Activated T-helper 2 cell treated with anti-CD3 and anti-CD28 coated beads, Interferon-gamma antibody, Interleukin-2, Interleukin-4, amounts not matched to agents 10 μg/mL and 5 μg/mL and 100 μg/mL, durations not matched to agents 14 hours and 24 hours and 36 hours (primary cell): ENCODE data around the gene GPD1. TPM values are rescaled to one million over a fixed set of nuclear protein-coding genes. Genes with fewer than 3 reads are reported as not detected.

ENCODE experiments used
- DNase-seq: peaks from one replicate; pipeline ENCODE4 v3.0.0; 2021; ENCODE audit warnings: low spot score
- H3K27ac Mint-ChIP-seq: one replicate; pipeline ENCODE4 v1.8.0; 2021; ENCODE audit warnings: mixed read lengths
- H3K27me3 Mint-ChIP-seq: one replicate; pipeline ENCODE4 v1.8.0; 2021; ENCODE audit warnings: low read depth, mixed read lengths
- H3K36me3 Mint-ChIP-seq: one replicate; pipeline ENCODE4 v1.8.0; 2021; ENCODE audit warnings: low read depth, mixed read lengths
- H3K4me1 Mint-ChIP-seq: one replicate; pipeline ENCODE4 v1.8.0; 2021; ENCODE audit warnings: low read depth, mixed read lengths
- H3K4me3 Mint-ChIP-seq: one replicate; pipeline ENCODE4 v1.8.0; 2021; ENCODE audit warnings: low read depth, mild to moderate bottlenecking, moderate library complexity, mixed read lengths
- H3K9me3 Mint-ChIP-seq: one replicate; pipeline ENCODE4 v1.8.0; 2021; ENCODE audit warnings: mixed read lengths
- intact Hi-C: fragments of 100-400 bp; cut with micrococcal nuclease; formaldehyde crosslinking; loops from one replicate; pipeline ENCODE4 v1.15.1; 2023
- total RNA-seq: library from RNA; stranded (reverse); gene quantifications from 2 replicates; pipeline ENCODE4 v1.2.3, GENCODE V29; 2022

GPD1 gene
- total RNA-seq, 1 donor from 2014 or later, result 0.87 TPM

DNA sequence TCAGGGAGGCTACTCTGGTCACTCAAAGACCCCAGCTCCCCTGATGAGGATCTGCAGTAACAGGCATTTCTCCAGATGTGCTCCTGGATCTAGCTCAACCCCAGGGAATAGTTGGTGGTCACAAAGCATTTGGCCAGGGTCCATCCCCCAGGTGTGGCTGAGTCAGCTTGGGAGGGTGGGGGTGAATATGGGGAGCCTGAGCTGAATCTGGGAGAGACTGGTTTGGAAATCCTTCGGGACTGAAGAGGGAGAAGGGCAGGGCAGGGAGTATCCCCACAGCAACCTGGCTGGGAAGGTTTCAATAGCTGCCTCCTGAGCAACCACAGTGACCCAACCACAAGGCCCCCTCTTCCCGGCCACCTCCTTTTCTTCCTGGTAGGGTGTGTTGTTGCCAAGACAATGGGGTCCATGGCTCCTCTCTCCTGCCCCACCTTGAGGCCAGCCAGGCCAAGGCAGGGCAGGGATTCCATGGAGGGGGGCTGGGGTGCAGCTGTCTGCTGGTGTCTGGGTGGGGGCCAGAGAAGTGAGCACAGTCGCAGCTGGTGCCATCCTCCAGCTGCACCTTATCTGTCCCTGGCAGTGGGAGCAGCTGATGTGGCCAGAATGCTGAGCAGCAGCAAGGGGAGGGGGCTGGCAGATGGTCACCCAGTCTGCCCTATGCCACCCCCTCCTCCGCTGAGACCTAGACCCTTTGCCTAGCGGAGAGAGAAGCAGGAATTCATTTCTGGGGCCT, 40.9 kb upstream of the GPD1 start:
- no peak overlapping the region for H3K27ac Mint-ChIP-seq
- intact Hi-C loops, result no loop called here
- peaks cover 19% of the 10 kb centered on the region for H3K36me3 Mint-ChIP-seq
- peaks cover 1% of the 10 kb centered on the region for H3K27me3 Mint-ChIP-seq
- no peaks in the 10 kb centered on the region for H3K9me3 Mint-ChIP-seq
- no peak for DNase-seq
- peaks cover 19% of the 10 kb centered on the region for H3K4me1 Mint-ChIP-seq
- no peak overlapping the region for H3K4me3 Mint-ChIP-seq

DNA sequence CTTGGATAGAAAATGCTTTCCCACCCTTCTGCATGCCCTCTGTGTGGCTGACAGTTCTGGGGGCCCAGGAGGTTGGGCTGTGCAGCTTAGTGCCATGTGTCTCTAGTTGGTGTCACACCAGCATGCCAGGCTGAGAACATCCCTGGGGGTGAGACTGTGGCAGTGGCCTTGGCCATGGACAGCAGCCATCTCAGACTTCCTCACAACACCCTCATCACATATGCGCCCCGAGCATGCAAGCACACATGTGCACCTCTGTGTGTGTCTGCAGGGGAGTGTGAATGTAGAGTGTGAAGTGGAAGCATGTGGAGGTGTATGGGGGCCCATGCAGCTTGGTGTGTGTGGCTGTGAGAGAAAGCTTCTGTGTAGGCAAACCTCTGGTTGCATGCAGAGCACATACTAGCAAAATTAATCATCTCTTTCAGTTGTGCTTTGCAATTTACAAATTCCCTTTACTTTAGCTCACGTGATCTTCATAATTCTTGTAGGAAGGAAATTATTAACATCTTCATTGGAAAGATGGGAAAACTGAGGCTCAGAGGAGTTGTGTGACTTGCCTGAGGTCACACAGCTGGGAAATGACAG, 38.0 kb upstream of the GPD1 start:
- H3K27me3 Mint-ChIP-seq, result peaks cover 1% of the 10 kb centered on the region
- H3K27ac Mint-ChIP-seq, result no peak overlapping the region
- H3K4me3 Mint-ChIP-seq, result no peak overlapping the region
- peaks cover 11% of the 10 kb centered on the region for H3K36me3 Mint-ChIP-seq
- intact Hi-C loops, result no loop called here
- peaks cover 9% of the 10 kb centered on the region for H3K4me1 Mint-ChIP-seq
- no peaks in the 10 kb centered on the region for H3K9me3 Mint-ChIP-seq
- no peak for DNase-seq

DNA sequence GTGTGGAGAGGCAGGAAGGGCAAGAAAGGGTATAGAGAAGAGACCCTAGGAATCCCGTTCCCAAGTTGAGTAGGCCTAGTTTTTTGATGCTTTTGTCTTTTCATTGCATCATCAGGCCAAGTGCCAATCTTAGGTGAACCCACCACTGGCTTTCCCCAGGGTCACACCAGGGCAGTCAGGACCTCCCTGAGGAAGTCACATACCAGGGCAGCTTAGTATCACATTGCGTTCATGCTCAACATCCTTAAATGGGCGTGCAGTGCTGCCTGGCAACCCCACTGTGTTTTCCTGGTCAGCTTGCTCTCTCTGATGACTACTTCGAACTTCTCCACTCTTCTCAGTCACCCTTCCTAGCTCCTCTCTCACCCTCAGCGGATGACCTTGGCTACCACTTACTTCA, 37.4 kb upstream of the GPD1 start:
- no peak for DNase-seq
- peaks cover 8% of the 10 kb centered on the region for H3K4me1 Mint-ChIP-seq
- intact Hi-C loops, result no loop called here
- H3K9me3 Mint-ChIP-seq, result no peaks in the 10 kb centered on the region
- peaks cover 5% of the 10 kb centered on the region for H3K36me3 Mint-ChIP-seq
- H3K27ac Mint-ChIP-seq, result no peak overlapping the region
- no peak overlapping the region for H3K4me3 Mint-ChIP-seq
- H3K27me3 Mint-ChIP-seq, result peaks cover 1% of the 10 kb centered on the region

DNA sequence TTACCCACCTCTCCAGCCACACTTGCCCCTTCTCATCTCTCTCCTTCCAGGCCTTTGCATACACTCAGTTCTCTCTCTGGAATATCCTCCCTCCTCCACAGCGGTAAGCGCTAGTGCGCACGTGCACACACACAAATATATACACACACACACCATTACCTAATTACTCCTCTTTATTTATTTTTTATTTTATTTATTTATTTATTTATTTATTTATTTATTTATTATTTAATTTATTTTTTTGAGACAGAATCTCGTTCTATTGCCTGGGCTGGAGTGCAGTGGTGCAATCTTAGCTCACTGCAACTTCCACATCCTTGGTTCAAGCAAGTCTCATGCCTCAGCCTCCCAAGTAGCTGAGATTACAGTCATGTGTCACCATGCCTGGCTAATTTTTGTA, 34.7 kb upstream of the GPD1 start:
- peaks cover 6% of the 10 kb centered on the region for H3K4me1 Mint-ChIP-seq
- no peaks in the 10 kb centered on the region for H3K27me3 Mint-ChIP-seq
- no peak for DNase-seq
- no peak overlapping the region for H3K4me3 Mint-ChIP-seq
- H3K9me3 Mint-ChIP-seq, result no peaks in the 10 kb centered on the region
- intact Hi-C loops, result no loop called here
- no peak overlapping the region for H3K27ac Mint-ChIP-seq
- no peaks in the 10 kb centered on the region for H3K36me3 Mint-ChIP-seq

- intact Hi-C loops, result no loop called here
- Mint-ChIP-seq H3K27me3 (no peaks in the 10 kb centered on the region), H3K36me3 (no peaks in the 10 kb centered on the region), H3K4me3 (no peak overlapping the region), H3K4me1 (peaks cover 6% of the 10 kb centered on the region), H3K9me3 (no peaks in the 10 kb centered on the region), H3K27ac (no peak overlapping the region)
- DNase-seq, result no peak
These were observed 34.3 kb upstream of the GPD1 start for GRCh38 chr12:50069539-50069938.

GRCh38 chr12:50070314-50071060, 33.3 kb upstream of the GPD1 start:
- Mint-ChIP-seq H3K4me3 (no peak overlapping the region), H3K36me3 (no peaks in the 10 kb centered on the region), H3K9me3 (no peaks in the 10 kb centered on the region), H3K27me3 (no peaks in the 10 kb centered on the region), H3K27ac (no peak overlapping the region), H3K4me1 (peaks cover 6% of the 10 kb centered on the region)
- intact Hi-C loops, result loop anchor here (1.0 kb wide), 2 partner anchors 31 to 103 kb away; no protein-coding TSS in a partner anchor
- peak; percentile 51 for DNase-seq

GRCh38 chr12:50072198-50072907, 31.5 kb upstream of the GPD1 start:
- Mint-ChIP-seq H3K4me3 (no peak overlapping the region), H3K27me3 (no peaks in the 10 kb centered on the region), H3K4me1 (peaks cover 8% of the 10 kb centered on the region), H3K36me3 (no peaks in the 10 kb centered on the region), H3K9me3 (no peaks in the 10 kb centered on the region), H3K27ac (no peak overlapping the region)
- intact Hi-C loops, result no loop called here
- DNase-seq, result no peak

GRCh38 chr12:50073206-50073605, 30.6 kb upstream of the GPD1 start:
- intact Hi-C loops, result no loop called here
- Mint-ChIP-seq H3K4me1 (peaks cover 8% of the 10 kb centered on the region), H3K36me3 (no peaks in the 10 kb centered on the region), H3K27ac (no peak overlapping the region), H3K27me3 (no peaks in the 10 kb centered on the region), H3K4me3 (no peak overlapping the region), H3K9me3 (no peaks in the 10 kb centered on the region)
- DNase-seq, result no peak

- Mint-ChIP-seq H3K27ac (no peak overlapping the region), H3K4me3 (no peak overlapping the region), H3K9me3 (no peaks in the 10 kb centered on the region), H3K36me3 (no peaks in the 10 kb centered on the region), H3K4me1 (peaks cover 8% of the 10 kb centered on the region), H3K27me3 (no peaks in the 10 kb centered on the region)
- intact Hi-C loops, result no loop called here
- DNase-seq, result no peak
These were observed 30.1 kb upstream of the GPD1 start for GRCh38 chr12:50073712-50074111.

DNA sequence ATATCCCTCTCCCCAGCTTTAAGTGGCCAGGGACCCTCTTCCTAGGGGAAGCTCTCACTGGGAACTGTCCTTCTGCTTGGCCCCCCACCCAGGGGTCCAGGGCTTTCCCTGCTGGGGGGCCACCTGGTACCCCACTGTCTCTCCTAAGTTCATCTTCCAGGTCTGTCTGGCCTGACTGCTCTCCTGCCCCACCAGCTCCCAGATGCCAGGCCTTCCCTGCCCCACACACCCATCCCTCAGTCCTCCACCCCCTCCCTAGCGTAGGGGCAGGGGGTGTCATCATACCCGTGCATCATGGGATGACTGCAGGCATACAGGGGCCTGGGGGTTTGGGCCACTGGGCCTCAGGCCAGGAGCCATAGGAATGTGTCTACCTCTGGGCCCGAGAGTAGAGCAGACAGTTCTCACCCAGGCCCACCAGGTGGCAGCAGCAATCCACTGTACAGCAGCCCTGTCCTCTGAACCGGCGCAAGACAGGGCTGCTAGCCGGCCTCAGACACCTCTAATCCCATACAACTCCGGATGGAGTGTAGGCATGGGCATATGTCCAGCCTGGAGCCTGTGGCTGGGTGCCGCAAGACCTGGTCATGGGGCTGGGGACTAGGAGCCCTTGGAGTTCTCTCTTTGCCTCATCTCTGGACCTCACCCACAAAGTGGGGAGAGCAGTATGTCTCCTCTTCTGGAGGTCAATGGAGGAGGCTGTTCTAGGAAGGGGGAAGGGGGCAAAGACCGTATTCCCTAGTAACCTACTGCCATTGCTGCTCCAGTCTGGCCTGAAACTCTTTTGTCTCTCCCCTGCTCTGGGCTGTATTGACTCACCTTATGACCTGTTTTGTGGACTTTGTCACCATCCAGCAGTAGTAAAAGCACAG, 28.6 kb upstream of the GPD1 start:
- no peak overlapping the region for H3K27ac Mint-ChIP-seq
- H3K36me3 Mint-ChIP-seq, result no peaks in the 10 kb centered on the region
- H3K9me3 Mint-ChIP-seq, result no peaks in the 10 kb centered on the region
- DNase-seq, result peak; percentile 65
- peaks cover 8% of the 10 kb centered on the region for H3K4me1 Mint-ChIP-seq
- intact Hi-C loops, result no loop called here
- H3K4me3 Mint-ChIP-seq, result no peak overlapping the region
- no peaks in the 10 kb centered on the region for H3K27me3 Mint-ChIP-seq

DNA sequence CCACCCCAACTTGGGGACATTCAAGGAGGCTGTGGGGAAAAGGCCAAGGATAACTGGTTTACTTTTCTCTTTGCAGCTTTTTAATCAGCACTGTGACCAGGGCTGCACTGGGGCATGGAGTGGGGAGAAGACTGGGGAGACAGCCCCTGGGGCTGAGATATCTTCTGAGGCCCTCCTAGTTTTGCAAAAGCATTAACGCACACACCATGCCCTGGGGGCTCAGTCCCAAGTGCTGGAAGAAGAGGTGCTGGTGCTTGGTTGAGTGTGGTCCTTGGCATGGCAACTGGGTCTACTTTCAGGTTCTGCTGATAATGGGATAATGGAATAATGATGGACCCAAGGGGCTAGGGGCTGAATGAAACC, 28.0 kb upstream of the GPD1 start:
- intact Hi-C loops, result no loop called here
- Mint-ChIP-seq H3K9me3 (no peaks in the 10 kb centered on the region), H3K27ac (no peak overlapping the region)

GRCh38 chr12:50077099-50077498, 26.7 kb upstream of the GPD1 start:
- Mint-ChIP-seq H3K27me3 (no peaks in the 10 kb centered on the region), H3K9me3 (no peaks in the 10 kb centered on the region), H3K4me1 (peaks cover 2% of the 10 kb centered on the region), H3K36me3 (no peaks in the 10 kb centered on the region), H3K27ac (no peak overlapping the region), H3K4me3 (no peak overlapping the region)
- no peak for DNase-seq
- intact Hi-C loops, result no loop called here

More for the DNA sequence above, 28.0 kb upstream of the GPD1 start:
- no peak for DNase-seq
- Mint-ChIP-seq H3K4me3 (no peak overlapping the region), H3K27me3 (no peaks in the 10 kb centered on the region), H3K4me1 (peaks cover 3% of the 10 kb centered on the region), H3K36me3 (no peaks in the 10 kb centered on the region)
